ENCODE data around the gene TMEM182.

Gene TMEM182

DNA sequence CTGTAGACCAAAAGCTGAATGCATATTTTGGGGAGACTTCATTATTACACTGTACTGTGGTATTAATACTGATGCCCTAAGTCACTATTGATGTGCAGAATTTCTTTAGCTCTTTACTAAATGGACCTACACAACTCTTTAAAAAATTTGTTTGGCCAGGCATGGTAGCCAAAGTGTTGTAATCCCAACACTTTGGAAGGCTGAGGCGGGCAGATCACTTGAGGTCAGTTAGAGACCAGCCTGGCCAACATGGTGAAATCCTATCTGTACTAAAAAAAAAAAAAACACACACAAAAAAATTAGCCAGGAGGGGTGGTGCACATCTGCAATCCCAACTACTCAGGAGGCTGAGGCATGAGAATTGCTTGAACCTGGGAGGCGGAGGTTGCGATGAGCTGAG is 6.4 kb downstream of the TMEM182 start:
- DNase-seq = no peak

DNA sequence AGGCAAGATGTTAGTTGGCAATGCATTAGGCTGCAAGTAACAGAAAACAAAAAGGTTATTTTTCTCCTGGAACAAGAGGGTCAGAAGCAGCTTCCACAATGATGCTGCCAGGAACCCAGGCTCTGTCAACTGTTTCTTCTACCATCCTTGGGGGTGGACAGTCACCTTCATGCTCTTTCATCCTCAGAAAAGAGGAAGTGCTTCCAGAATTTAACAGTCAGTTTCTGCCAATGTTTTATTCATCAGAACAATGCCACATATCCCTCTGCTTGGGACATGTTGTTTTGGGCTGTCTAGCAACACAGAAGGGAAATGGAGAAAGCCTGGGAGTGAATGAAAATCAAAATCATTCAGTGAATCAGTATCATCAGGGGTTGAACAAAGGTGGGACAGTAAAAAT is 7.1 kb downstream of the TMEM182 start:
- DNase-seq = no peak

DNA sequence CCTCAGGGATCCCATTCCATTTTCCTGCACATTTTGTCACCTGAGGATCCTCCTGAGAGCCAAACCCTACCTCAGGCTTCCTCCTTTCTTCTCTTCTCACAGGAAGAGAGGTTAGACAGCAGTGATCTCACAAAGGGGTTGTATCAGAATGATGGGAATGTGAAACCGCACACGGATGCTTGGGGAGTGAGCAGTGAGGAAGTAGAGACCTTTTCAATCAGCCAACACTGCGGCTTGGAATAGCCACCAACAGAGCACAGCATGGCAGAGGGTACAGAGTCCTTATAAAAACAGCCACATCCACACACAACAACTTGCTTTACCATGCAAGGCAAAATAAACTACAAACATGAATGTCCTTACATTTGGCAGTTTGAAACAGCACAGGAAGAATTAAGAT is 8.7 kb downstream of the TMEM182 start:
- DNase-seq = no peak

DNA sequence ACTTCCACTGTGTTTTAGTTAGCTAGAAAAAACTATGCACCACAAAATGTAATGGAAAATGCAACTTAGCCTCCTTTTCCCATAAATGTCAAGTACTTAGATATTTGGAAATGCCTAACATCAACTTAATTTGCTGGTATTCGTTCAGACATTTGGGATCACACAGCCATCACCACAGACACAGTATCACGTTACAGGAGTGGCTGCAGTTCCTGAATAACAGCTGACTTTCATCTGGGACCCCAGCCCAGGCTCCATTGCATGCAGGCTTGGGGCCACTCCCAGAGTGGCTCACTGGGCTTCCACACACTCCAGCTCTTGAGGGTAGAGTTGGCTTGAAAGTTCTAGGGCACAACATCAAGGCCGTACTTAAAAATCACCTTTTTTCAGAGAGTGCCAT is 9.3 kb downstream of the TMEM182 start:
- no peak for DNase-seq

DNA sequence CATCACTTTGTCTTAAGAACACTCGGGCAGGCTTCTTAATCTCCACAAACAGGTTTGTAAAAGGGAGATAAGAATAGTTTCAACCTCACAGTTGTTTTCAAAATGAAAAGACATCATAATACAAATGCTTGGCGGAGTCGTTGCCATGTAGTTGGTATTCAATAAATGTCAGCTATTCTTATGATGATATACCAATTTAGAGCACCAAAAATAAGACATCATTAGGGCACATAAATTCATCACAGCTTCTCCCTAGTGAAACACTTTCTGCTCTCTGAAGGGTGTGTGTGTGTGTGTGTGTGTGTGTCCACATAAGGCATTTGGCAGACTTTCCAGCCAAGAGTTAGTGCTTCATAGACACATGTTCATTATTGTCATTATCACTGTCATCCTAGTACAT is 10.8 kb downstream of the TMEM182 start:
- no peak for DNase-seq

DNA sequence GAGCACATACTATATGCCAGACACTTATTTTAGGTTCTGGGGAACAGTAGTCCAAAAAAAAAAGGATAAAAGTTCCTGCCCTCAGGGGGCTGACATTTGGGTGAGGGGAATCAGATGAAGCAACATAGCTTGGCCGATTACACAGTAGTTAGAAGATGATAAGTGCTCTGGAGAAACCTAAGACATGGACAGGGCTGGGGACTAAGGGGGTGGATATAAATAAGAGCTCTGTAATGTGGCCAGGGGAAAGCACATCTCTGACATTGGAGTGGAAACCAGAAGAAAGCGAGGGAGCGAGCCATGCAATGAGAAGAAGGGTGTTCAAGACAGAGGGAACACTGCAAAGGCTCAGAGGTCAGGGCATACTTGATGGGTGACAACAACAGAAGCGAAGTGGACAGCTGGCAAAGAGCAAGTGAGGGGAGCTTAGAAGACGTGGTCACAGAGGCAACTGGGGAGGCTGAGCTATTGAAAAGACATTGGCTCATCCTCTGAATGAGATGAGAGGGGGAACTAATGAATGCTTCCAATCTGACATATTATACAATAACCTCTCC is 11.4 kb downstream of the TMEM182 start:
- DNase-seq = no peak

DNA sequence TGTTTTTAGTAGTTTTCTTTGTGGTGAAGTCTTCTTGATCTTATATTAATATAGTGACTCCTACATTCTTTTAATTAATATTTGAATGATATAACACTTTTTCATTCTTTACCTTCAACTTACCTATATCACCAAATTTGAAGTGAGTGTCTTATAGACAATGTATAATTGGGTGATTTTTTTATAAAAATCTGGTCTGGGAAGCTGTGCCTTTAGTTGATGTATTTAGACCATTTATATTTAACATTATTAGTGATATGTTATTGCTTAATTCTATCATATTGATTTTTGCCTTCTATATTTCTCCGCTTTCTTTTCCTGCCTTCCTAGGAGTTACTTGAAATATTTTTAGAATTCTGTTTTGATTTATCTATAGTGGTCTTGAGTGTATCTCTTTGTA is 16.4 kb downstream of the TMEM182 start:
- DNase-seq = no peak

DNA sequence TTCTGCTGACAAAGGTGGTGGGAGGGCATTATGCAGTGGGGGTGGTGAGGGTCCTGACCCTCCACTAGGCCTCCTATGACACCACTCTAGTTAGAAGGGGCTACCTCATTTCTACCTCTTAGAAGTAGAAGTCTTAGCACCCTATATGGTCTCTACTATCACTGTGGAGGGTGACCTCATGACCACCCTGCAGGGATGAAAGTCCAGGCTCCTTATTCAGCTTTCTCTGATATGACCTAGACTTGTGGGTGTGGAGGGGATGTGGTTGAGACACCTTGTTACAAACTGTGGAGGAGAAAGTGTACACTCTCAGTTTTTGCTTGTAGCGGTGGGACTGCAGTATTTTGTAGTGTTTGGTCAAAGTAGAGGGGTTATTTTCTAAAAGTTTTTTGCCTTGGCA is 18.6 kb downstream of the TMEM182 start:
- DNase-seq = no peak

DNA sequence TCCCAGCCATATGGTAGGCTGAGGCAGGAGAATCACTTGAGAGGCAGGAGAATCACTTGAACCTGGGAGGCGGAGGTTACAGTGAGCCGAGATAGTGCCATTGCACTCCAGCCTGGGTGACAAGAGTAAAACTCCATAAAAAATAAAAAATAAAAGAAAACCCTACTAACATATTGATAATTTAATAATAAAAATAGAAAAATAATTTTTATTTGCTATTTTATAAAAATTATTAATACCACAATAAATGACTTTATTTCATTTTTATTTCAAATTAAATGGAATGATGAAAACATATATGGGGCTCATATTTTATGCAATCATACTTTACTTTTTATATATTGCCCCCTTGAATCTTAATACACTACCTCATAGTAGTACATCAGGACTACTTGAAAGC is 20.4 kb downstream of the TMEM182 start:
- DNase-seq = no peak

DNA sequence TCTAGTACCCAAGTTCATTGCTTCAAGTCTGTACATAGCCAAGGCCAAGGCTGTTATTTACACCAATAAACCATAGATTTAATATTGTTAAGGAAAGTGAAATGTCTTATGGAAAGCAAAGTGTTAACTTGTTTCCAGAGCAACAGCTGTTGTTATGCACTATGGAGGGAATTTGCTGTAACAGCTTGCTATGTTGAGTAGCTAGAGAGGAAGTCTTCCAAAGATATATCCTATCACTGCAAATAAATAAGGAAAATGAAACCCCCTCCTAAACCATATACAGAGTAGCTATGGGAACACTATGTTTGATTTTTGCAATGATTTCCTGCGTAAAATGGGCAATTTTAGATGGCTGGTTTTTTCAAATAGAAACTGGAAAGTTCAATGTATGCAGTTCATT is 21.1 kb downstream of the TMEM182 start:
- DNase-seq = no peak

DNA sequence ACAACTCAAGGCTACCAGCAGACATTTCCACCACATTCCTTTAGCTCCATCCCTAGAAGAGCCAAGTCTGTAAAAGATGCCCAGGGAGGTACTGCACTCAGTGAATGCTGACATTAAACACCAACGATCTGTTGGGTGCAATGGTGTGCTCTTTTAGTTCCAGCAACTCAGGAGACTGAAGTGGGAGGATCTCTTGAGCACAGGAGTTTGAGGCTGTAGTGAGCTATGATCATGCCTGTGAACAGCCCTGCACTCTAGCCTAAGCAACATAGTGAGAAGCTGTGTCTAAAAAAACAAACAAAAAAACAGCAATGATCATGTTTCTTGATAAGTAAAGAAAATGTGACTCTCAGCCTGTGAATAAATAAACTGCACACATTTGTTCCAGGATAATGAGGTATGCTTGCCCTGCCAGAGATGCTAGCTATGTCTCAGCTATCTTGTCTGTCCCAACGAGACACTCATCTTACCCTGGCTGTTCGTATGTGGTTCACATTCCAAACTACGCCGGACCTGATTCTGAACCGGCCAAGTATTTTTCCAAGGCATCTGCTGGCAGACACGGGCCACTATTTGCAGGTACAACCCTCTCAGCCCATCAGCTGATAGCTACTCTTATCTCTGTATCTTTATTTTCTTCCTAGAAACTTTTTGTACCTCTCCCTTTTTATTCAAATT is 21.8 kb downstream of the TMEM182 start:
- DNase-seq = no peak

DNA sequence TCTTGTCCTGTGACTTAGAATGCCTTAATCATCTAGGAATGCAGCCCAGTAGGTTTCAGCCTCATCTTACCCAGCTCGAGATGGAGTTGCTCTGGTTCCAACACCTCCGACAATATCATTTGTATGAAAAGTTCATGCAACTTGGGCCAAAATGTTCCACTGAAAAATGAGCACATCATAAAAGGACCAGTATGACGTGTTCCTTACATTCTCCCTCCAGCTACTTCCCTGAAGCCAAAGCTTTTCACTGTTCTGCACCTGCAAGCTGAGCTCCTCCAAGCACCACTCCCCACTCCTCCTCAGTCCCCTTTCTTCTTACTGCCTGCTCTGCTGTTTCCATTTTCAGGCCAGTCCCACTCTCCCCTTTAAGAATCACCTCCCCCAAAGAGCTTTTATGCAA is 23.1 kb downstream of the TMEM182 start:
- no peak for DNase-seq

DNA sequence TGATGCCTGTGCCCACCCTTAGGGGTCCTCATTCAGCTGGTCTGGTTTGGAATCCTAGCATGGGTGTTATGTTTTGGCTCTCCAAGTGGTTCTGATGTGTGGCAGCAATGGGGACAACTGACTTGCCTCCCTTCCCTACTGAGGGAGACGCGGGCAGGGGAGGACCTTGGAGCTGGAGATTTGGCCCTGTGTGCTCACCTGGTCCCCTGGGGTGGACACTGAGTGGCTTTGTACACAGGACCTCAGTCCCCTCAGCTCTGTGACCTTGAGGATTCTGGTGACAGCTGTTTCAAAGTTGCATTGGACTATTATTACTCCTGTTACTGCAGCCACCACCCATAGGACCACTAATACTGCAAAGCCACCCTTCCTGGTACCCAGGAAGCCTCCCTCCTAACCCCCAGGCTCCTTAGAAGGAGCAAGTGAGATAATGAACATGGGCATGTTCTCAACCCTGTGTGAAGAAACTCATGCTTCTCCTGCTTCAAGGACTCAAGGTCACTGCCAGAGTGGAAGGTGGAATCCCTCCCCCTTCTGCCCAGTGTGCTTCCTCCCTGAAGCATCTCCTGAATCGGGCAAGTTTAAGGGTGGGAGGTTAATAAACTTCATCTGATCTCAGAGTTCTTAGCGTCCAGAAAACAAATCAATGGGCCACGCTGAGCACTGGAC is 26.5 kb downstream of the TMEM182 start:
- no peak for DNase-seq

DNA sequence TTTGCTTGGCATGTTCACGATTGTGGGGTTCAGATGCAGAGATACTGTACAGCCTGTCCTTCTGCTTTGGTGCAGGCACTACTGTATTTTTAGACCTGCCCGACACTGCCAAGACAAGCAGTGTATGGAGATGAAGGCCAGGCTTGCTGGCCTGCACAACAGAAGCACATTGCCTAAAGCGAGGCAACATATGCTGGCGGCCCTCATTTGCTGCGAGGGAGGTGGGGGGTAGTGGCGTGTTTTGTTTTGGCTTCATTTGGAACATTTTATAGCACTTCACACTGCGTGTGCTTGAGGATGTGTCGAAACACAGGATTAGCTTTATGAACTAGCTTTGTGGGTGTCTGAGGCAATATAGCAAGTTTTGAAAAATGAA is 27.0 kb downstream of the TMEM182 start:
- peak; percentile 70 for DNase-seq

DNA sequence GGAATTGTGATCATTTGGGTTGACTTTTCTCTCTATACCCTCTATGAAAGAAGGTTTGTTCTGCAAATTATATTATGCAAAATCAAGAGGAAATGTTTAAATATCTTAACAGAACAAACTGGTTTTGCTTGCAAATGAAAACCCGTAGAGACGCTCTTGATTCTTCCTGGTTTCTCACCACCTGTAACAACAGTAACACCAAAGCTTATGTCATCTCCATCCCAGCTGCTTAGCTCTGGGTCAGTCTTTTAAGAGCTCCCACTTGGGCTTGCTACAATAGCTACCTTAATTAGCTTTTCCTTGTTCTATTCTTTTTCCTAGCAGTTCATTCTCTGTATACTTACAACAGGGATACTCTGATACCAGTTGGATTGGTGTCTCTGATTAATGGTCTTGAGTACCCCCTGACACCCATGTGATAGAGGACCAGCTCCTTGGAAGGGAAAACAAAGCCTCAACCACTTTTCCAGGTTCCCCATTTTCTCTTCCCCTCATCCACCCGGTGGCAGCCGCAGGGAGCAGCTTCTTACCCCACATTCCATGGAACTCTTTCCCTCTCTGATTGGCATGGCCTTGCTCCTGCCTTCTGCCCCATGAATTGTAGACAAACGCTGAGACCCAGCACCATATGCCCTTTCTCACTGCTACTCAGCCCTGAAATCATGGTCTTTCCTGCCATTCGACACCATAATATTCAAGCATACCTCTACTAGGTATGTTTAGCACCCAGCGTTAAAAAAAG is 27.7 kb downstream of the TMEM182 start:
- DNase-seq = peak; percentile 89

DNA sequence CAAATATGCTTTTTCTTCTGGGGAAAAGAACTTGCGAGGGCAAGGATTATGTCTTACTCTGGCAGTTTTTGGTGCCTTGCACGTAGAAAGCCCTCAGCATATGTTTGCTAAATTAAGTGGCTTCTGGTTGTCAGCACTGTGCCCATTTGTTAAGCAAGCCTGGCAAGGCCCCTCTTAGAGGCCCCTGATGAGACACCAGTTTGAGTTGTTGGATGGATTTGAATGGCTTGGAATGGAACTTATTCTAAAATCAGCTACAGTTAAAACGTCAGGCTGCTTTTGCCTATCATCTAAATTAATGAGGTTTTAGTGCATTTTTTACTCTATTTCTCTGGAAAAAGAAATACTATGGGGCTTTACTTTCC is 28.2 kb downstream of the TMEM182 start:
- no peak for DNase-seq

DNA sequence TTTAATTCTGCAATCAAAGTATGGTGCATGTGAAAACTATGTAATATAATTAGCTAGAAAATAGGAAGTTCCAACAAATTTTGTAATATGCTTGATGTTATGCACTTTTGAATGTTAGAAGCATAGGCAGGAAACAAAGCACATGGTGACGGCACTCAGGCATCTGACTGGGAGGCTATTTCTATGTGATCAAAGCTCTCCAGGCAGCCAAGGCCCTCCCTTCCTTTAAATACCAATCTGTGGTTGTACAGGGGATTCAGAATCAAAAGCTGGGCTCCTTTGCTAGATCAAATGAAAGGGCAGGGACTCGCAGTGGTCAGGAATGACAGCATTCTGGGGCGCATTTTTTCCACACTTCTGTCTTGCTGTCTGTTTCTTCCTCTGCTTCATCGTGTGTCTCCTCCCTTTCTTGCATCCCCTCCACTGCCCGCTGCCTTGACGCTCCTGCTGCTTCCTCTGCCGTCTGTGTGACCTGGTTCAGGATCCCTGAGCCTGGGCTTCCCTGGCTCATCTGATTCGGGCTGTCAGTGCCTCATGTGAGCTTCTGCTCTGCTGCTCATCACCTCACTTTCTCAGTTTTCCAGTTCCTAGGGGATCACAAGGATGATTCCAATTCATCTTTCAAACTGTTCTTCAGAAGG is 30.9 kb downstream of the TMEM182 start:
- DNase-seq = no peak

DNA sequence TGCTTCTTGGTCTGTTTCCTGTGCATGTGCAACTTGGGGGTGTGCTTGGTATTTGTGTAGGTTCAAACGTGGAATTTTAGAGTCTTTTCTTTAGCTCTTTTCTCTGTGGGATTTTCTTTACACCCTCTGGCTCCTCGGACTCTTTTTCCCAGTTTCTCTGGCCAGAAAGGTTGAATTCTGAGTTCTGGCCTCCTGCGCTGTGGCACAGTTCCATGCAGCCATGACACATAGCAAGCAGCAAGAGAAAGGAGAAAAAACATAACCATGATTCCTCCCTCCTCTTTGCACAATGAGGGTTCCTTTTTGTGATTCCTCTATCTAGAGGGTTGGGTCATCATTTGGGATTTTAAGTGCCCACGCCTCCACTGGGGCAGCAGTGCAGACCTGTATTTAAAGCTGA is 33.8 kb downstream of the TMEM182 start:
- DNase-seq = no peak

DNA sequence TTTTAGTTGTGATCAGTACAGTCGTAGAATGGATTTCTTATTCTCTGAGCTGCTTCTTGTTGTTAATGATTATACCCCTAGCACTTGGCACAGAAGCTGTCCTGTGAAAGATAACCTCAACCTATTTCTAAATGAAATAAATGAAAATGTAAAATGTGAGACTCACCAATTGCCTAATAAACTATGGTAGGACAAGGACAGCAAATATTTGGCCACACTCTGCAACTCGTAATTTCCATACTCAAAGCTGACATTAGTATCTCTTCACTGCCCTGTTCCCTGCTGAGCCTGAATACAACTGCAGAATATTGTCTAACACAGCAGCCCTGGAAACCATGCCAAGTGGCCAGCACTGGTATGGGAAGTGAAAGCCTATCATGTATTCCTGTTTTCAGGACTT is 34.5 kb downstream of the TMEM182 start:
- no peak for DNase-seq

DNA sequence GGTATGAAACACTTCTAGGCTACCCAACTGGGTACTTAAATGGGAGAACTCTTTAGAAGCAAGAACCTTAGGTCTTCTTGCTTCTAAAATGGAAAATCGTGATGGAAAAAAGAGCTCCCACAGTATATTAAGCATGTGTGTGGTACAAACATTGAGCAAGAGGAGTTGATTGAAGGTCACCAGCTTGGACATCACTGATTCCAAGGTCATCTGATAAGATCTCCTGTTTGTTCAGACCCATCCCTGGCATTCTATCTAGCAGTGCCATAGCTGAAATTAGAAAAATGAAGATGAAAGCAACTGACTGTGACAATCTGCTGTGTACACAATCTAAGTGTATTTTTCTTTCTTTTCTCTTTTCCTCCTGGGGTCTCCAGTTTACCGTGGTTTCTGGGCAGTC is 35.7 kb downstream of the TMEM182 start:
- no peak for DNase-seq

DNA sequence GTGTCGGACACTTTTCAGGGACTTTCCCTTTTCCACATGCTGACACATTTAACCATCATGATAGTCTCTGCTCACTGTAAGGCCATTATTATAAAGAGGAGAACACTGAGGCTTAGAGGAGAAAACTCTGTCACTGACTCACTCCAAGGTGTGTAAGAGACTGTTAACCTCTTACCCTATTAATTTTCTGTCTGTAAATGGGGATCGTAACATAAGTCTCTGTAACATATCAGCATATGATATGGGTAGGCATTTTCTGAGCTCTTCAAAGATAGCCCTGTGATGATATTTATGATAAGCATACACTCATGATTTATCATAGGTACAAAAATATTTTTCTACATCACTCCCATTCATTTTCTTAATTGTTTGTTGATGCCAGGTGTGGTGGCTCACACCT is 36.4 kb downstream of the TMEM182 start:
- no peak for DNase-seq

DNA sequence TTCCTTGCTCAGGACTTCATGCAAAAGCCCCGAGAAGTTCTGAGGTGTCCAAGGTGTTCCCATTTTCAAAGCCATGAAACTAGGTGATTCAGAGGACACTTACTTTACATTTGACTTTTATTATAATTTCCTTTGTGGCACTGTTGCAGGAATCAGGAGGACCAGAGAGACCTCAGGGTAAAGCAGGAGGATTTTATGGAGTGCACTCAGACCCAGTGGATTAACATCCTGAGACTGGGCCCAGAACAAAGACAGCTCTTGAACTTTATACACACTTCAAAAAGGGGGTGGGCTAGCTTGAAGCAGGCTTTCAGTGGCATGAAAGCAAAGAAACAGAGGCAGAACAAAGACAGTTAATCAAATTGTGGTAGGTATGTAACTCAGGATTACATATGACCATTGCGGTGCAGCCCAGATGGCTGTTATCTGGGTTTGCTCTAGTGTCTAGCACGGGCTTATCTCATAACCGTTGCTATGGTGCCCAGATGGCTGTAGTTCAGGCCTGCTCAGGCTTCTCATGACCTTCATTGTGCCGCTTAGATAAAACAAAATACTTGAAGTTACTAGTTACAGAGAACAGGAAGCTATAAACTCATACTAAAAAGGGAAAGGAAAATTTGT is 39.4 kb downstream of the TMEM182 start:
- no peak for DNase-seq
